ENCODE results near the gene WIPF1.

Gene WIPF1

GRCh38 chr2:174618179-174618578 is 20.6 kb upstream of the WIPF1 start:
- no peak for DNase-seq

GRCh38 chr2:174617718-174618117 is 20.1 kb upstream of the WIPF1 start:
- DNase-seq, result no peak

GRCh38 chr2:174617120-174617519 is 19.5 kb upstream of the WIPF1 start:
- no peak for DNase-seq

- DNase-seq, result no peak
These were observed 18.4 kb upstream of the WIPF1 start for GRCh38 chr2:174615871-174616436.

GRCh38 chr2:174614261-174614660 is 16.7 kb upstream of the WIPF1 start:
- no peak for DNase-seq

- no peak for DNase-seq
These were observed 15.9 kb upstream of the WIPF1 start for GRCh38 chr2:174613531-174613930.

- DNase-seq, result no peak
These were observed 15.4 kb upstream of the WIPF1 start for GRCh38 chr2:174612970-174613369.

GRCh38 chr2:174611854-174612253 is 14.2 kb upstream of the WIPF1 start:
- DNase-seq, result no peak

- peak; percentile 73 for DNase-seq
These were observed 13.4 kb upstream of the WIPF1 start for GRCh38 chr2:174611006-174611405.

- DNase-seq, result no peak
These were observed 12.8 kb upstream of the WIPF1 start for GRCh38 chr2:174610243-174610995.

GRCh38 chr2:174609261-174609660 is 11.7 kb upstream of the WIPF1 start:
- DNase-seq, result no peak

- no peak for DNase-seq
These were observed 11.2 kb upstream of the WIPF1 start for GRCh38 chr2:174608866-174609214.

GRCh38 chr2:174607989-174608865 is 10.6 kb upstream of the WIPF1 start:
- DNase-seq, result peak; percentile 6

GRCh38 chr2:174607584-174607983 is 10.0 kb upstream of the WIPF1 start:
- no peak for DNase-seq

GRCh38 chr2:174606336-174606735 is 8.7 kb upstream of the WIPF1 start:
- DNase-seq, result no peak

GRCh38 chr2:174605687-174606086 is 8.1 kb upstream of the WIPF1 start:
- no peak for DNase-seq

GRCh38 chr2:174603280-174603679 is 5.7 kb upstream of the WIPF1 start:
- DNase-seq, result peak; percentile 12

GRCh38 chr2:174602745-174603144 is 5.1 kb upstream of the WIPF1 start:
- DNase-seq, result no peak

GRCh38 chr2:174600349-174600748 is 2.7 kb upstream of the WIPF1 start:
- DNase-seq, result no peak

- DNase-seq, result no peak
These were observed 1.8 kb upstream of the WIPF1 start for GRCh38 chr2:174599310-174599921.

GRCh38 chr2:174597009-174597344 is 627 bp downstream of the WIPF1 start:
- DNase-seq, result no peak

GRCh38 chr2:174595891-174596397 is 1.7 kb downstream of the WIPF1 start:
- DNase-seq, result no peak

GRCh38 chr2:174595116-174595809 is 2.3 kb downstream of the WIPF1 start:
- DNase-seq, result no peak
